Neural progenitor cell (in vitro differentiated cells): ENCODE measurements around the gene HDAC4. TPM values are rescaled to one million over a fixed set of nuclear protein-coding genes. Genes with fewer than 3 reads are reported as not detected.
A peak's percentile ranks its signal among the peaks of the same experiment; 100 is the strongest.

Experiments used
- DNase-seq: peaks from one replicate; pipeline ENCODE4 v3.0.0-alpha.2; 2016; ENCODE audit warnings: low spot score
- H2AFZ ChIP-seq: fragments of 200-600 bp; sonication (generic); replicated peaks from 2 replicates; pipeline ENCODE4 v1.6.1; 2016; ENCODE audit warnings: antibody characterized with exemption
- H3F3A ChIP-seq: fragments of 200-600 bp; sonication (generic); 2 replicates; pipeline ENCODE4 v1.6.1; 2016; ENCODE audit warnings: antibody characterized with exemption, low read depth
- H3K27ac ChIP-seq: fragments of 200-600 bp; sonication (generic); 2 replicates; pipeline ENCODE4 v1.5.1; 2016; ENCODE audit warnings: mild to moderate bottlenecking
- H3K27me3 ChIP-seq: fragments of 200-600 bp; sonication (generic); 2 replicates; pipeline ENCODE4 v1.6.1; 2016; ENCODE audit warnings: mild to moderate bottlenecking, moderate library complexity
- H3K36me3 ChIP-seq: fragments of 200-600 bp; sonication (generic); 2 replicates; pipeline ENCODE4 v1.5.1; 2016
- H3K4me1 ChIP-seq: fragments of 200-600 bp; sonication (generic); 2 replicates; pipeline ENCODE4 v1.6.1; 2016; ENCODE audit warnings: mixed run types
- H3K4me2 ChIP-seq: fragments of 200-600 bp; sonication (generic); 2 replicates; pipeline ENCODE4 v1.6.1; 2016
- H3K4me3 ChIP-seq: fragments of 200-600 bp; sonication (generic); 2 replicates; pipeline ENCODE4 v1.5.1; 2016
- H3K79me2 ChIP-seq: fragments of 200-600 bp; sonication (generic); 2 replicates; pipeline ENCODE4 v1.6.1; 2016; ENCODE audit warnings: low read depth
- H3K9ac ChIP-seq: fragments of 200-600 bp; sonication (generic); 2 replicates; pipeline ENCODE4 v1.6.1; 2016
- H3K9me3 ChIP-seq: fragments of 200-600 bp; sonication (generic); 2 replicates; pipeline ENCODE4 v1.5.1; 2016; ENCODE audit warnings: low read depth
- H4K20me1 ChIP-seq: fragments of 200-600 bp; sonication (generic); 2 replicates; pipeline ENCODE4 v1.6.1; 2016; ENCODE audit warnings: low read depth
- H3K27ac Mint-ChIP-seq: 3 replicates; pipeline ENCODE4 v1.8.0; 2021; ENCODE audit warnings: mixed read lengths
- H3K27me3 Mint-ChIP-seq: 2 replicates; pipeline ENCODE4 v1.8.0; 2022; ENCODE audit warnings: low read depth, mild to moderate bottlenecking, inconsistent platforms, moderate library complexity, mixed read lengths; ENCODE audit not compliant: insufficient read depth
- H3K36me3 Mint-ChIP-seq: 3 replicates; pipeline ENCODE4 v1.8.0; 2021; ENCODE audit warnings: mixed read lengths
- H3K4me1 Mint-ChIP-seq: 3 replicates; pipeline ENCODE4 v1.8.0; 2021; ENCODE audit warnings: mixed read lengths
- H3K4me3 Mint-ChIP-seq: 3 replicates; pipeline ENCODE4 v1.8.0; 2021; ENCODE audit warnings: mild to moderate bottlenecking, moderate library complexity, mixed read lengths
- H3K9me3 Mint-ChIP-seq: 3 replicates; pipeline ENCODE4 v1.8.0; 2020; ENCODE audit warnings: mixed read lengths
- CTCF ChIP-seq: fragments of 200-600 bp; sonication (generic); IDR thresholded peaks from 2 replicates; pipeline ENCODE4 v1.5.1; 2017; ENCODE audit warnings: antibody characterized with exemption, mild to moderate bottlenecking
- EZH2 ChIP-seq: fragments of 200-600 bp; sonication (generic); IDR thresholded peaks from 2 replicates; pipeline ENCODE4 v1.6.1; 2017; ENCODE audit warnings: antibody characterized with exemption, mild to moderate bottlenecking, moderate library complexity
- EZH2phosphoT487 ChIP-seq: fragments of 200-600 bp; sonication (generic); IDR thresholded peaks from 2 replicates; pipeline ENCODE4 v1.6.1; 2017; ENCODE audit warnings: antibody characterized with exemption
- total RNA-seq: library from RNA; depleted of rRNA; stranded (reverse); fragments of >200 nt; gene quantifications from 2 replicates; pipeline ENCODE4 v1.2.3, GENCODE V29; 2015; ENCODE audit warnings: low replicate concordance

Gene HDAC4
- total RNA-seq, 1 donor from 2014 or later = 36.0 TPM

DNA sequence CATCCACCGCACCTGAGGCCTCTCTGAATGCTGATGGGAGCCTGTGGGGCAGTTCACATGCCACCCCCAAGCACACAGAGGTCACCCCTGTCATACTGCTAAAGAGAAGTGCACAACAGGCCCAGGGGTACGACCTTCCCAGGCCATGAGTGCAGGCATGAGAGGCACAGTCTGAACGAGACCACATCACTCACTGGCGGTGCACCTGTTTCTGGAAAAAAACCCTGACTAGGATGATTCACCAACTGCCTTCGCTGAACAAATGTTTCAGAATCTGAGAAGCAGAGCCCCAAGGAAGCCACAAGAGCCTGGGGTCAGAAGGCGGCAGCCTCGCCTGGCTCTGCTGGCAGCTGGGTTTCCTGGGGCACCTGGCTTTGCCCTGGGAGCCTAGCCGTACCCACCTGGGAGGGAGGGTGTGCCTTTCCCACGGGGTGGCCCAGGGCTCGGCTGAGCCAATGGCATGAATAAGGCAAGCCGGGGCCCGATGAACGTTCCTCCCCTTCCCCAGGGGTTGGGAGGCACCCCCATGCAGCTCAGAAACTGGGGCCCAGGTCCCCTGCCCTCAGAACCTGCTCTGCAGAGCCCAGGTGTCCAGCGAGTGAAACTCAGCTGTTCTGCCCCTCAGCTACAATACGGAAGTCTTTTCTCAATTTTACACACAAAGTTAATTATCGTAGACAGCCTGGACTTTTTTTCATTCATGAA lies 73.8 kb downstream of the HDAC4 start:
- no peaks in the 10 kb centered on the region for H3K9me3 ChIP-seq
- TF ChIP-seq EZH2phosphoT487 (no peak), EZH2 (no peak), CTCF (no peak)
- no peak overlapping the region for H3K27ac ChIP-seq
- peak overlapping the region; percentile 85 for H3K27ac Mint-ChIP-seq
- H3K9me3 Mint-ChIP-seq = peaks cover 2% of the 10 kb centered on the region
- peaks cover 24% of the 10 kb centered on the region for H3K4me1 ChIP-seq
- H3K27me3 Mint-ChIP-seq = peaks cover 2% of the 10 kb centered on the region
- no peaks in the 10 kb centered on the region for H3K36me3 ChIP-seq
- peaks cover 63% of the 10 kb centered on the region for H4K20me1 ChIP-seq
- no peak overlapping the region for H2AFZ ChIP-seq
- no peak for DNase-seq
- H3K27me3 ChIP-seq = no peaks in the 10 kb centered on the region
- H3K79me2 ChIP-seq = peaks cover 88% of the 10 kb centered on the region
- no peak overlapping the region for H3K4me2 ChIP-seq
- peaks cover 50% of the 10 kb centered on the region for H3K4me1 Mint-ChIP-seq
- no peak overlapping the region for H3K4me3 ChIP-seq
- no peak overlapping the region for H3K9ac ChIP-seq
- H3K36me3 Mint-ChIP-seq = peaks cover 18% of the 10 kb centered on the region
- H3F3A ChIP-seq = peaks cover 8% of the 10 kb centered on the region
- no peak overlapping the region for H3K4me3 Mint-ChIP-seq

DNA sequence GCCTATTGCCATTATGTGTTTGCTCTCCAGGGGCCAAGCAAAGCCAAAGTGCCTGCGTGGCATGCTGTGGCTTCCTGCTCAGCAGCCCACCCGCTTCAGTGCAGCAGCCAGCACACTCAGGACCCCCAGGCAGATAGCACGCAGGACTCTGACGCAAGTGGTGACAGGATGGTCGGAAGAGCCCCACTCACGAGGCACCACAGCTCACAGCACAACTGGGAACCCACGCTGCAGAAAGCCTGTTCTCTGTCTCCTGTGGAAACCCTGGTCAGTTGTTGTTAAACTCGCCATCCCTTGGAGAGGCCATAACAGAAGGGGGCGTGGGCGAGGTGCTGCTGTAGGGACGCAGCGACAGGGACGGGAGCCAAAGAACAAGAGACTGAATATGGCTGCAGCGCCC lies 76.4 kb downstream of the HDAC4 start:
- H3K4me3 Mint-ChIP-seq = no peak overlapping the region
- H3K79me2 ChIP-seq = peaks cover 86% of the 10 kb centered on the region
- no peak overlapping the region for H2AFZ ChIP-seq
- H3K4me1 ChIP-seq = peaks cover 26% of the 10 kb centered on the region
- H3K36me3 Mint-ChIP-seq = peaks cover 26% of the 10 kb centered on the region
- peaks cover 44% of the 10 kb centered on the region for H4K20me1 ChIP-seq
- no peak overlapping the region for H3K4me2 ChIP-seq
- no peaks in the 10 kb centered on the region for H3K9me3 ChIP-seq
- peak overlapping the region; percentile 67 for H3K27ac Mint-ChIP-seq
- H3K9ac ChIP-seq = no peak overlapping the region
- H3K27me3 ChIP-seq = no peaks in the 10 kb centered on the region
- H3K27ac ChIP-seq = no peak overlapping the region
- TF ChIP-seq EZH2phosphoT487 (no peak), CTCF (no peak), EZH2 (no peak)
- DNase-seq = no peak
- H3K9me3 Mint-ChIP-seq = peaks cover 3% of the 10 kb centered on the region
- no peak overlapping the region for H3K4me3 ChIP-seq
- peaks cover 42% of the 10 kb centered on the region for H3K4me1 Mint-ChIP-seq
- peaks cover 8% of the 10 kb centered on the region for H3F3A ChIP-seq
- no peaks in the 10 kb centered on the region for H3K27me3 Mint-ChIP-seq
- no peaks in the 10 kb centered on the region for H3K36me3 ChIP-seq

- peaks cover 3% of the 10 kb centered on the region for H3K9me3 Mint-ChIP-seq
- Histone ChIP-seq H3K27ac (no peak overlapping the region), H3K4me1 (peaks cover 27% of the 10 kb centered on the region), H3K36me3 (no peaks in the 10 kb centered on the region), H3K79me2 (peaks cover 92% of the 10 kb centered on the region), H2AFZ (no peak overlapping the region), H3K9ac (no peak overlapping the region), H3K27me3 (no peaks in the 10 kb centered on the region), H3K4me2 (no peak overlapping the region), H3F3A (peaks cover 10% of the 10 kb centered on the region), H3K4me3 (no peak overlapping the region), H3K9me3 (no peaks in the 10 kb centered on the region), H4K20me1 (peaks cover 43% of the 10 kb centered on the region)
- TF ChIP-seq EZH2phosphoT487 = no peak
- TF ChIP-seq CTCF = no peak
- TF ChIP-seq EZH2 = no peak
- DNase-seq = no peak
- H3K27me3 Mint-ChIP-seq = no peaks in the 10 kb centered on the region
- peak overlapping the region; percentile 48 for H3K27ac Mint-ChIP-seq
- H3K4me3 Mint-ChIP-seq = no peak overlapping the region
- H3K4me1 Mint-ChIP-seq = peaks cover 39% of the 10 kb centered on the region
- peaks cover 30% of the 10 kb centered on the region for H3K36me3 Mint-ChIP-seq
Measured at GRCh38 chr2:239323447-239323846, 77.4 kb downstream of the HDAC4 start.
